Adrenal gland (tissue), 12 donors: ENCODE results near the gene SCN4A. TPM values are rescaled to one million over a fixed set of nuclear protein-coding genes. Genes with fewer than 3 reads are reported as not detected.
A peak's percentile ranks its signal among the peaks of the same experiment; 100 is the strongest.
"Not testable (repeated sequence)": the region's sequence is repeated elsewhere in the genome, so short reads cannot be mapped to it uniquely, and the experiment has no call there.

Experiments used
- DNase-seq, 7 donors: peaks; one replicate each; pipeline ENCODE4 v3.0.0-alpha.2; 2019 to 2020
- H3K27ac ChIP-seq, 5 donors: fragments of 200-600 bp; sonication (generic) in 4 of 5; 1 replicate in 3 of 5; 2 replicates in 2 of 5; pipeline versions ENCODE4 v1.5.1 to v1.8.0; 2016 to 2020; ENCODE audit warnings: mild to moderate bottlenecking in 1 of 5
- H3K27me3 ChIP-seq: fragments of 200-600 bp; 2 replicates; pipeline ENCODE4 v1.8.0; 2021
- H3K36me3 ChIP-seq, 2 donors: fragments of 200-600 bp; replicated peaks in 1 of 2; 1 replicate in 1 of 2; 2 replicates in 1 of 2; pipeline versions ENCODE4 v1.5.1 to v1.8.0; 2018 to 2022
- H3K4me1 ChIP-seq, 2 donors: fragments of 200-600 bp; replicated peaks in 1 of 2; 1 replicate in 1 of 2; 2 replicates in 1 of 2; pipeline versions ENCODE4 v1.5.1 to v1.8.0; 2018 to 2021
- H3K4me3 ChIP-seq, 4 donors: fragments of 200-600 bp; sonication (generic) in 3 of 4; one replicate each; pipeline ENCODE4 v1.5.1; 2016 to 2018
- H3K9me3 ChIP-seq, 3 donors: fragments of 200-600 bp; sonication (generic) in 1 of 3; replicated peaks in 1 of 3; 1 replicate in 2 of 3; 2 replicates in 1 of 3; pipeline versions ENCODE4 v1.5.1 to v1.8.0; 2016 to 2021
- CTCF ChIP-seq, 6 experiments: fragments of 450-650 bp in 4 of 6; fragments of 200-600 bp in 2 of 6; sonication (generic) in 1 of 6; IDR thresholded peaks; 1 replicate in 5 of 6; 2 replicates in 1 of 6; pipeline versions ENCODE4 v1.5.1 to v1.8.0; 2016 to 2021; ENCODE audit warnings: antibody characterized with exemption in 6 of 6, mild to moderate bottlenecking in 2 of 6, moderate library complexity in 1 of 6
- POLR2A ChIP-seq, 2 donors: fragments of 450-650 bp; IDR thresholded peaks; one replicate each; pipeline ENCODE4 v1.6.1; 2017; ENCODE audit warnings: antibody characterized with exemption in 2 of 2, mild to moderate bottlenecking in 2 of 2, moderate library complexity in 1 of 2
- WGBS, 4 donors: extraction: QIAGEN DNeasy Blood & Tissue Kit in 2 of 4; methylation state at CpG; one replicate each; pipeline versions ENCODE4 v1.1.5 to v1.1.7; 2013 to 2017; 5-methylcytosine and 5-hydroxymethylcytosine counted together
- intact Hi-C, 2 donors: fragments of 100-400 bp; cut with DNase I; formaldehyde crosslinking; loops; one replicate each; pipeline versions ENCODE4 v1.14.1 to v1.15.0; 2022 to 2023
- polyA plus RNA-seq, 3 donors: library from polyadenylated mRNA; stranded (reverse); fragments of 200-250 nt in 2 of 3; fragments of 350-450 nt in 1 of 3; fragmentation: Illumina TruSeq in 1 of 3; extraction: RNeasy Lipid Tissue Mini Kit (QIAGEN cat#74804) in 1 of 3; gene quantifications; one replicate each; pipeline ENCODE4 v1.2.3, GENCODE V29; 2013 to 2014
- total RNA-seq, 9 donors: library from RNA; depleted of rRNA in 4 of 9; stranded (reverse); fragments of >200 nt in 4 of 9; fragments of 120-200 nt in 1 of 9; fragmentation: NEBNext Ultra II Directional in 1 of 9; extraction: Animal tissue kit (Norgen Biotek cat#: 25700) in 1 of 9; gene quantifications; one replicate each; pipeline versions ENCODE4 v1.1.0 to v1.2.4, GENCODE V29; 2013 to 2023
- donor health status: healthy with polysubstance abuse.
- donor health status: Bipolar disorder and iron deficiency.
- donor health status: DM: yes; HTN: yes; CAD: no.
- donor health status: DM: no; HTN: no; CAD: no.
- donor health status: DM: no; HTN: no; CAD: no.
- donor health status: DM: yes; HTN: yes; CAD: no.

The SCN4A gene
- total and polyA plus RNA-seq, 12 donors: 0.30 to 4.2 (median 1.5) TPM

GRCh38 chr17:63984651-63985386, 12.1 kb upstream of the SCN4A start:
- Histone ChIP-seq H3K4me3 (no peak overlapping the region), H3K27ac (peak overlapping the region in 2 of 5 donors; percentile 59 to 72), H3K27me3 (no peaks in the 10 kb centered on the region), H3K36me3 (no peaks in the 10 kb centered on the region), H3K4me1 (peaks cover 5 to 23% of the 10 kb centered on the region in 2 donors), H3K9me3 (no peaks in the 10 kb centered on the region)
- no peak for TF ChIP-seq CTCF (IDR thresholded peaks at IDR 0.05)
- no peak for TF ChIP-seq POLR2A (IDR thresholded peaks at IDR 0.05)
- intact Hi-C loops: no loop called here
- 49 to 75% (median 68%) methylated on average over 7 to 16 of the region's 16 CpGs for WGBS, 4 donors
- peak; percentile 72 to 92 (median 78) for DNase-seq

GRCh38 chr17:63984236-63984635, 11.5 kb upstream of the SCN4A start:
- peaks cover 5 to 23% of the 10 kb centered on the region in 2 donors for H3K4me1 ChIP-seq
- no peak for TF ChIP-seq CTCF (IDR thresholded peaks at IDR 0.05)
- TF ChIP-seq POLR2A (IDR thresholded peaks at IDR 0.05): no peak

GRCh38 chr17:63983320-63983719, 10.6 kb upstream of the SCN4A start:
- H3K27ac ChIP-seq: peak overlapping the region in 1 of 5 donors; percentile 18
- no peaks in the 10 kb centered on the region for H3K27me3 ChIP-seq
- no peaks in the 10 kb centered on the region for H3K9me3 ChIP-seq
- intact Hi-C loops: no loop called here
- peak in 4 of 7 donors; percentile 24 to 65 (median 46) for DNase-seq
- WGBS, 4 donors: 42 to 70% (median 57%) methylated on average over 2 to 7 of the region's 7 CpGs
- H3K4me1 ChIP-seq: peaks cover 5 to 23% of the 10 kb centered on the region in 2 donors
- TF ChIP-seq CTCF (IDR thresholded peaks at IDR 0.05) (no peak), POLR2A (IDR thresholded peaks at IDR 0.05) (no peak)
- H3K4me3 ChIP-seq: no peak overlapping the region
- H3K36me3 ChIP-seq: no peaks in the 10 kb centered on the region

More at GRCh38 chr17:63984236-63984635, 11.5 kb upstream of the SCN4A start:
- H3K4me3 ChIP-seq: no peak overlapping the region
- H3K36me3 ChIP-seq: no peaks in the 10 kb centered on the region
- 68 to 83% (median 74%) methylated on average over 5 of the region's 5 CpGs for WGBS, 4 donors
- H3K27me3 ChIP-seq: no peaks in the 10 kb centered on the region
- intact Hi-C loops: no loop called here
- DNase-seq: peak in 1 of 7 donors; percentile 22
- no peaks in the 10 kb centered on the region for H3K9me3 ChIP-seq
- H3K27ac ChIP-seq: peak overlapping the region in 2 of 5 donors; percentile 21 to 72

GRCh38 chr17:63982641-63983040, 9.9 kb upstream of the SCN4A start:
- 86 to 93% (median 88%) methylated on average over 2 of the region's 2 CpGs for WGBS, 4 donors
- peaks cover 5 to 23% of the 10 kb centered on the region in 2 donors for H3K4me1 ChIP-seq
- H3K27ac ChIP-seq: peak overlapping the region in 1 of 5 donors; percentile 18
- intact Hi-C loops, H3K36me3 ChIP-seq, H3K27me3 ChIP-seq, H3K4me3 ChIP-seq, H3K9me3 ChIP-seq, DNase-seq: not testable (repeated sequence)
